GM12874 (cell line): ENCODE measurements around the gene RGS3.

Experiments used
- TF ChIP-seq, protein P1 (sequence below): IDR thresholded peaks from 2 replicates; pipeline ENCODE4 v1.5.1; 2011; ENCODE audit warnings: low read depth, mild to moderate bottlenecking, control low read depth, low read length, moderate library complexity; ENCODE audit not compliant: insufficient read depth

RGS3 gene

DNA sequence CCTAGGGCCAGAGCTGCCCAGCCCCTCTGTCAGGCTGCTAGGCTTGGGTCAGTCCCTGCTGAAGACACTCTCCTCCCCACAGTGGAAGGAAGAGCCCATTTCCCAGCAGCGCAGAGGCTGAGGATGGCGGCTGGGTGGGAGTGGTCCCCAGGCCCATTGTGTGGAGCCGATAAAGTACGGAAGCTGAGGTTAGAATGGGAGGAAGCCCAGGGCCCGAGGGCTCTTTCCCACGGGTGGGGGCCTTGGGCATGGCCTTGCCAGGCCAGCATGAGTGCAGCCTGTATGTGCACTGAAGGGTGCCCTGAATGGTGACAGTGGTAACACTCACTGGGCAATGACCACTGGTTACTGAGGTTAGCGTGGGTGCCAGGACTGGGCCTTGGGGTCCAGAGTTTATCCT lies 125.9 kb downstream of the RGS3 start:
- TF ChIP-seq, protein P1, sequence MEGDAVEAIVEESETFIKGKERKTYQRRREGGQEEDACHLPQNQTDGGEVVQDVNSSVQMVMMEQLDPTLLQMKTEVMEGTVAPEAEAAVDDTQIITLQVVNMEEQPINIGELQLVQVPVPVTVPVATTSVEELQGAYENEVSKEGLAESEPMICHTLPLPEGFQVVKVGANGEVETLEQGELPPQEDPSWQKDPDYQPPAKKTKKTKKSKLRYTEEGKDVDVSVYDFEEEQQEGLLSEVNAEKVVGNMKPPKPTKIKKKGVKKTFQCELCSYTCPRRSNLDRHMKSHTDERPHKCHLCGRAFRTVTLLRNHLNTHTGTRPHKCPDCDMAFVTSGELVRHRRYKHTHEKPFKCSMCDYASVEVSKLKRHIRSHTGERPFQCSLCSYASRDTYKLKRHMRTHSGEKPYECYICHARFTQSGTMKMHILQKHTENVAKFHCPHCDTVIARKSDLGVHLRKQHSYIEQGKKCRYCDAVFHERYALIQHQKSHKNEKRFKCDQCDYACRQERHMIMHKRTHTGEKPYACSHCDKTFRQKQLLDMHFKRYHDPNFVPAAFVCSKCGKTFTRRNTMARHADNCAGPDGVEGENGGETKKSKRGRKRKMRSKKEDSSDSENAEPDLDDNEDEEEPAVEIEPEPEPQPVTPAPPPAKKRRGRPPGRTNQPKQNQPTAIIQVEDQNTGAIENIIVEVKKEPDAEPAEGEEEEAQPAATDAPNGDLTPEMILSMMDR: no peak

DNA sequence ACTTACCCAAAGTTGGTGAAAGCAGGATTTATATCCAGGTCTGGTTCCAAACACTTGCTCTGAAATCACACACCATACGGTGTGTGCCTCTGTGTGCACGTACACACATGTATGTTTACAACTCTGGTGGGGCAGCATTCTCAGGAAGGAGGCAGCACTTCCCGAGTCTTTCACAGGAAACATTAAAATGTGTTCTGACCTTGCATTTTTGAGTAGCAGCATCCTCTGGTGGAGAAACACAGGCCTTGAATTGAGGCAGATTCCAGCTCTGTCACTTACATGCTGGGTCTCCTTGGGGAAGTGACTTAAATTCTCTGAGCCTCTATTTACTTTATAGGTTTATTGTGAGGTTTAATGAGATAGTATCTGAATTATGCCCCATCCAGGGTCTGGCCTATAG lies 126.4 kb downstream of the RGS3 start:
- TF ChIP-seq, protein P1: peak; percentile 40

DNA sequence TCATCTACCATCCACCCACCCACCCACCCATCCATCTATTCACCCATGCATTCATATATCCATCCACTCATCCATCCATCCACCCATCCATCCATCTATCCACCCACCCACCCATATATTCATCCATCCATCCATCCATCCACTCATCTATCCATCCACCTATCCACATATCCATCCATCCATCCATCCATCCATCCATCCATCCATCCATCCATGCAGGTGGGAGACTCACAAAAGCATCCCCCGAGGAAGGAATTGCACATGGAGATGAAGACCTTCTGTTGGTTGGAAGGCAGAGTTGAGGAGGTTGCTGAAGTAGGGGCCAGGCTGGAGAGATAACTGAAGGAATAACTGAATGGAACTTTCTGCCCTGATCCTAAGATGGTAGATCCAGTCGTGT lies 126.9 kb downstream of the RGS3 start:
- TF ChIP-seq, protein P1: no peak

DNA sequence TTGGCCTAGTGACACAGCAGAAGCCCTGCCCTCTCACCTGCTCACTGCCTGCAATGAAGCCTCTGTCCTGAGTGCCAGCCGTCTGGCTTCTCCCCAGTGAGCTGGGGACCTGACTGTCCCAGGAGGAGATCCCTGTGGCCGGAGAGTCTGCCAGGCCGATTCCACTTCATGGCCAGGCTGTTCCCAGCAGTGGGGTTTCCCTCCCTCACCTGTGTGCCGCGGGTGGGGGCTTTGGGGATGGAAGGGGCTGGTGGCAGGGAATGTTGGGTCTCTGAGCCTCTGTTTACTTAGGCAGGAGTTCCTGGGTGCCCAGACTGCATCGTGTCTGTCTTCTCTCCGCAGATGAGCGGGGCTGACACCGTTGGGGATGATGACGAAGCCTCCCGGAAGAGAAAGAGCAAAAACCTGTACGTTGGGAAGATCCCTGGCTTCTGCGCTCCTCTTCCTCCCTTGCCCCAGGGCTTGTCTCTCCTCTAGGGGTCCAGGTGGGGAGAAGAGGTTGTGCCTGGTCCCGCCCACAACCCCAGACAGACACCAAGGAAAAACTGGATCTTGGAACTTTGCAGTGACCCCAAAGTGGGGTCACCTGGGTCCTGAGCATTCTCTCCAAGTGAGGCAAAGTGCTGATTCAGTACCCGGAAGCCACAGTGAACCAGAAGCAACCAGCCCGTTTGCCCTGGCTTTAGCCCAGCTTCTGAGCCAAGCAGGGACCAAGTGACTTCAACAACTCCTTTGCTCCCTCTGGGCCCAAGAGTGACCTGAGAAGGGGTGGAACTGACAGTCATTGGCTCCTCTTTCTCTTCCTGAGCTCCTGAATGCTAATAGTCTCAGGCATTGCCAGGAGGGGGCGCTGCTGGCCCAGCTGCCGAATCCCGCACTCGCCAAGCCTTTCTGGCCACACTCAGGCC lies 127.7 kb downstream of the RGS3 start:
- TF ChIP-seq, protein P1: peak; percentile 87

DNA sequence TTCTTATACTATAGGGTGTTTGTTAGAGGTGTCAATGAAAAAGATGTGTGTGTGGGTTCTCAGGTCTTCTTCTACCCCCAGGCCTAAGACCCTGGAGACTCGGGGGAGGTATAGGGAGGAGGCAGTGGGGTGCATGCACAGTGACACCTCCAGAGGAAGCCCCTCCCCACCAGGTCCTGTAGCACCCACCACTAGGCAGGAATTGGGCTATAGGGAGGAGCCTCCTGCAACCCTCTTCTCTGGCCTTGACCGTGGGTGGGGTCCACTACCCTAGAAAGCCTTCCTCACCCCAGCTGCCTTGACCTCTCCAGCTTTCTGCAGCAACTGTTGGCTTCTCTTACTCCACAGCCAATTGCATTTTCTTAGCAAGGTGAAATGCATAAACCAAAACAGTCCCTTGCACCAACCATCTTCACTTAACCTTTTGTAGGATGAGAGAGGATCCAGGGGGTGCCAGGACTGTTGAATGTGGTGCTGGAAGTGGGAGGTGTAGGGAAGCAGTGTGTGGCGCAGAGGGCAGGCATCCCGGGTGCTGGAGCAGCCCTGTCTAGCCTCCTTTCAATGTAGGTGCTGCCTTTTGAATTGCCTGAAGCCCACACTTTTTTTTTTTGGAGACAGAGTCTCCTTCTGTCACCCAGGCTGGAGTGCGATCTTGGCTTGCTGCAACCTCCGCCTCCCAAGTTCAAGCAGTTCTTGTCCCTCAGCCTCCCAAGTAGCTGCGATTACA lies 128.5 kb downstream of the RGS3 start:
- TF ChIP-seq, protein P1: no peak

DNA sequence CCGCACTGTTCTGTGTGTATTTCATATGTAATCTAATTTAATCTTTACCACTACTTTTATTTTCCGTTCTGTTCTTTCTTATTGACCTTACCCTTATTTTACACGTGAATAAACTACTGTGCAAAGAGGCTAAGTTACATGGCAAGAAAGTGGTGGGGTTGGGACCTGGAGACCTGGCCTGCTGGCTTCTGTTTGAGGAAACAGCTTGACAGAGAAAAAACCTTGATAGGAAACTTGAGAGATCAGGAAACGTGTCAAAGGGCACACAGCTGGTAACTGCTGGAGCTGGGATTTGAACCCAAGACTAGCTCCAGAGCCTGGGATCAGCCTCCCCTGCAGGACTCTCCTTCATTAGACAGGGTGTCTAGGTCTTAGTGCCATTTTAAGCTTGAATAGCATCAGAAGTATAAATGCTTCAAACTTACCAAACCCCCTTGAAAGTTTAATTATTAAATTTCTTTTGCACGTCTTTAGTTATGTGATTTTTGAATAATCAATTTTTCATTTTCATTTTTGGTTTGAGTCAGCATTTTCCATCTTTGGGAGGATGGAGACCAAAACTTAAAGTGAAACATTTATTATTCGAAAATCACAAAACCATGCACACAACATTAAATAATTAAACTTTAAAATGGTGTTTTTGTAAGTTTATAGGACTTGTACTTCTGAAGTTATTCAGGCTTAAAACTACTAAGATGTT lies 129.5 kb downstream of the RGS3 start:
- TF ChIP-seq, protein P1: no peak
